ENCODE data around the gene TERT. TPM values are rescaled to one million over a fixed set of nuclear protein-coding genes. Genes with fewer than 3 reads are reported as not detected.

Gene TERT
- total RNA-seq, 1 experiment from 2014 or later, result 2.3 TPM

DNA sequence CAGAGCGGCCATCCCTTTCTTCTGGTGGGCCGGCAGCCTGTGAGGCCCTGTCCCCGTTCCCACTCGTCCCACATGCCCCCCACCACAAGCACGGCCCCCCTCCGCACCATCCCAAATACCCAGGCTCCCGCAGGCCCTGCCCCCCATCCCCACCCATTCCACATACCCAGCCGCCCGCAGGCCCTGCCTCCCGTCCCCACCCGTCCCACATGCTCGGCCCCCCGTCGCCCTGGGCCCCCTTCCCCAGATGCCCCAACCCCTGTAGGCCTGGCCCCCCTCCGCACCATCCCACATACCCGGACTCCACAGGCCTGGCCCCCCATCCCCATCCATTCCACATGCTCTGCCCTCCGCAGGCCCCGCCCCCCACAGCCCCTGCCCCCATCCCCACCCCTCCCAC lies 82.0 kb downstream of the TERT start:
- H3K36me3 Mint-ChIP-seq (ENCODE audit: insufficient read depth, unreplicated experiment), result no peaks in the 10 kb centered on the region
- intact Hi-C loops (cut with micrococcal nuclease; ENCODE audit: unreplicated experiment), result no loop called here
- DNase-seq, result no peak
- H3K27ac Mint-ChIP-seq (ENCODE audit: unreplicated experiment), result no peak overlapping the region
- CTCF ChIA-PET, result no interaction called here
- H3K4me1 Mint-ChIP-seq (ENCODE audit: low read depth, unreplicated experiment), result no peaks in the 10 kb centered on the region
- peaks cover 30% of the 10 kb centered on the region for H3K27me3 Mint-ChIP-seq (ENCODE audit: unreplicated experiment)
- H3K9me3 Mint-ChIP-seq (ENCODE audit: low read depth, unreplicated experiment), result no peaks in the 10 kb centered on the region
- TF ChIP-seq, protein P1, sequence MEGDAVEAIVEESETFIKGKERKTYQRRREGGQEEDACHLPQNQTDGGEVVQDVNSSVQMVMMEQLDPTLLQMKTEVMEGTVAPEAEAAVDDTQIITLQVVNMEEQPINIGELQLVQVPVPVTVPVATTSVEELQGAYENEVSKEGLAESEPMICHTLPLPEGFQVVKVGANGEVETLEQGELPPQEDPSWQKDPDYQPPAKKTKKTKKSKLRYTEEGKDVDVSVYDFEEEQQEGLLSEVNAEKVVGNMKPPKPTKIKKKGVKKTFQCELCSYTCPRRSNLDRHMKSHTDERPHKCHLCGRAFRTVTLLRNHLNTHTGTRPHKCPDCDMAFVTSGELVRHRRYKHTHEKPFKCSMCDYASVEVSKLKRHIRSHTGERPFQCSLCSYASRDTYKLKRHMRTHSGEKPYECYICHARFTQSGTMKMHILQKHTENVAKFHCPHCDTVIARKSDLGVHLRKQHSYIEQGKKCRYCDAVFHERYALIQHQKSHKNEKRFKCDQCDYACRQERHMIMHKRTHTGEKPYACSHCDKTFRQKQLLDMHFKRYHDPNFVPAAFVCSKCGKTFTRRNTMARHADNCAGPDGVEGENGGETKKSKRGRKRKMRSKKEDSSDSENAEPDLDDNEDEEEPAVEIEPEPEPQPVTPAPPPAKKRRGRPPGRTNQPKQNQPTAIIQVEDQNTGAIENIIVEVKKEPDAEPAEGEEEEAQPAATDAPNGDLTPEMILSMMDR (IDR thresholded peaks at IDR 0.05; ENCODE audit: unreplicated experiment), result no peak
- no TSS peak for BruUV-seq (replicated peaks)
- H3K4me3 Mint-ChIP-seq (ENCODE audit: low read depth, unreplicated experiment), result no peak overlapping the region

DNA sequence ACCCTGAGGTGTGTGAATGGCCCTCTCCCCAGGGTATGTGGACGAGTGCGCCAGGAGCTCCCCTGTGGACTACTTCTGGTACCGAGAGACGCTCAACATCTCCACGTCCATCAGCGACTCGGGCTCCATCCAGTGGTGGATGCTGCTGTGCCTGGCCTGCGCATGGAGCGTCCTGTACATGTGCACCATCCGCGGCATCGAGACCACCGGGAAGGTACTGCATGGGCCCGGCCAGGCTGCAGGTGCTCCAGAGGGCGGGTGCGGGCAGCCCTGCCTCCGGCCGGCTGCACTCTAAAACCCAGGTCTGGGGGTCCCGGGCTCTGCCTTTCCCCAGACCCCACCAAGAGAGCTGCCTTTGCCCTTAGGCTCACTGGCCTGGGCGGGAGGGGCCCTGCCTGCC lies 82.6 kb downstream of the TERT start:
- CTCF ChIA-PET, result no interaction called here
- no peaks in the 10 kb centered on the region for H3K36me3 Mint-ChIP-seq (ENCODE audit: insufficient read depth, unreplicated experiment)
- TF ChIP-seq, protein P1 (IDR thresholded peaks at IDR 0.05; ENCODE audit: unreplicated experiment), result no peak
- H3K27ac Mint-ChIP-seq (ENCODE audit: unreplicated experiment), result no peak overlapping the region
- H3K4me3 Mint-ChIP-seq (ENCODE audit: low read depth, unreplicated experiment), result no peak overlapping the region
- peaks cover 30% of the 10 kb centered on the region for H3K27me3 Mint-ChIP-seq (ENCODE audit: unreplicated experiment)
- H3K9me3 Mint-ChIP-seq (ENCODE audit: low read depth, unreplicated experiment), result no peaks in the 10 kb centered on the region
- intact Hi-C loops (cut with micrococcal nuclease; ENCODE audit: unreplicated experiment), result no loop called here
- no peaks in the 10 kb centered on the region for H3K4me1 Mint-ChIP-seq (ENCODE audit: low read depth, unreplicated experiment)
- no TSS peak for BruUV-seq (replicated peaks)
- DNase-seq, result no peak

DNA sequence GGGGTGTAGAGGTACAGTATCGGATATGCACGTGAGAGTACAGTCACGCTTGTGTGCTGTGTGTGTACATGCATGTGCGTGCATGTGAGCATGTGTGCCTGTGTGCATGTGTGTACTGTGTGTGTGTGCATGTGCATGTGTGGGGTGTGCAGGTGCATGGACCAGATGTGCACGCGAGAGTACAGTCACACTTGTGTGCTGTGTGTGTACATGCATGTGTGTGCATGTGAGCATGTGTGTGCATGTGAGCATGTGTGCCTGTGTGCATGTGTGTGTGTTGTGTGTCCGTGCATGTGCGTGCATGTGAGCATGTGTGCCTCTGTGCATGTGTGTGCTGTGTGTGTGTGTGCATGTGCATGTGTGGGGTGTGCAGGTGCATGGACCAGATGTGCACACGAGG lies 83.2 kb downstream of the TERT start:
- intact Hi-C loops (cut with micrococcal nuclease; ENCODE audit: unreplicated experiment), result no loop called here
- TF ChIP-seq, protein P1 (IDR thresholded peaks at IDR 0.05; ENCODE audit: unreplicated experiment), result no peak
- no TSS peak for BruUV-seq (replicated peaks)

DNA sequence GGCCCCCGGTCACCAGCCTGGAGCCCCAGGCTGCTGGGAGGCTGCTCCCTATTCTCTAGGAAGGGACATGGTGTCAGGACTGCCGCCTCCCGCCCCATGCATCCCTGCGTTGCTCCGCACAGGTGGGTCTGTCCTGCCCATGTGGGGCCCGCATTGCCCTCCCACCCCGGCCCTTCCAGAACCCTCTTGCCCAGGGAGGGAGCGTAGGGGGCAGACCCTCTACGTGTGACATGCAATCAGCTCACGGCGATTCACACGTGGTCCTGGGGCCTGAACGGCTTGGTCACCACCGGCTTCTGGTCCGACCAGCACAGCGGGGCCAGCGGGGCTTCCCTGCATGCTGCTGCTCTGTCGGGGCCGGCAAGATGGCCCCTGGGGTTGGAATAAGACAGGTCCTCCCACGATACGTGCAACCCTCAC lies 84.0 kb downstream of the TERT start:
- no peak for DNase-seq
- intact Hi-C loops (cut with micrococcal nuclease; ENCODE audit: unreplicated experiment), result no loop called here
- no TSS peak for BruUV-seq (replicated peaks)
- no peaks in the 10 kb centered on the region for H3K36me3 Mint-ChIP-seq (ENCODE audit: insufficient read depth, unreplicated experiment)
- H3K27ac Mint-ChIP-seq (ENCODE audit: unreplicated experiment), result no peak overlapping the region
- TF ChIP-seq, protein P1 (IDR thresholded peaks at IDR 0.05; ENCODE audit: unreplicated experiment), result no peak
- no peak overlapping the region for H3K4me3 Mint-ChIP-seq (ENCODE audit: low read depth, unreplicated experiment)
- no peaks in the 10 kb centered on the region for H3K9me3 Mint-ChIP-seq (ENCODE audit: low read depth, unreplicated experiment)
- peaks cover 43% of the 10 kb centered on the region for H3K27me3 Mint-ChIP-seq (ENCODE audit: unreplicated experiment)
- CTCF ChIA-PET, result no interaction called here
- no peaks in the 10 kb centered on the region for H3K4me1 Mint-ChIP-seq (ENCODE audit: low read depth, unreplicated experiment)

More for the DNA sequence above, 83.2 kb downstream of the TERT start:
- Mint-ChIP-seq H3K4me3 (ENCODE audit: low read depth, unreplicated experiment) (no peak overlapping the region), H3K27ac (ENCODE audit: unreplicated experiment) (no peak overlapping the region), H3K9me3 (ENCODE audit: low read depth, unreplicated experiment) (no peaks in the 10 kb centered on the region), H3K27me3 (ENCODE audit: unreplicated experiment) (peaks cover 35% of the 10 kb centered on the region), H3K4me1 (ENCODE audit: low read depth, unreplicated experiment) (no peaks in the 10 kb centered on the region), H3K36me3 (ENCODE audit: insufficient read depth, unreplicated experiment) (no peaks in the 10 kb centered on the region)
- CTCF ChIA-PET, result no interaction called here
- DNase-seq, result no peak
